MM.1S (cell line): Measurements from ENCODE around the gene ISCU.

Experiments used
- DNase-seq: peaks from one replicate; pipeline ENCODE4 v3.0.0-alpha.2; 2015
- H2AFZ ChIP-seq: fragments of 300-600 bp; sonication (generic); 2 replicates; pipeline ENCODE4 v1.6.0; 2016; ENCODE audit warnings: antibody characterized with exemption, low read length
- H3F3A ChIP-seq: fragments of 300-600 bp; sonication (generic); 2 replicates; pipeline ENCODE4 v1.6.1; 2016; ENCODE audit warnings: mild to moderate bottlenecking, antibody characterized with exemption, low read length, moderate library complexity, mixed read lengths; ENCODE audit not compliant: insufficient read depth
- H3K27ac ChIP-seq: fragments of 300-600 bp; sonication (generic); 2 replicates; pipeline ENCODE4 v1.5.1; 2016; ENCODE audit warnings: mild to moderate bottlenecking, low read length
- H3K27me3 ChIP-seq: fragments of 300-600 bp; sonication (generic); replicated peaks from 2 replicates; pipeline ENCODE4 v1.6.0; 2016; ENCODE audit warnings: low read length; ENCODE audit not compliant: insufficient read depth
- H3K36me3 ChIP-seq: fragments of 300-600 bp; sonication (generic); replicated peaks from 2 replicates; pipeline ENCODE4 v1.6.1; 2016; ENCODE audit warnings: mild to moderate bottlenecking, low read length, mixed read lengths; ENCODE audit not compliant: insufficient read depth
- H3K4me1 ChIP-seq: fragments of 300-600 bp; sonication (generic); 2 replicates; pipeline ENCODE4 v1.6.1; 2016; ENCODE audit warnings: low read length, mixed read lengths
- H3K4me2 ChIP-seq: fragments of 300-600 bp; sonication (generic); 2 replicates; pipeline ENCODE4 v1.6.0; 2016; ENCODE audit warnings: low read depth, low read length
- H3K4me3 ChIP-seq: fragments of 300-600 bp; sonication (generic); 2 replicates; pipeline ENCODE4 v1.5.1; 2016; ENCODE audit warnings: low read length, mixed read lengths
- H3K79me2 ChIP-seq: fragments of 300-600 bp; sonication (generic); 2 replicates; pipeline ENCODE4 v1.6.1; 2016; ENCODE audit warnings: mixed run types, low read length, mixed read lengths
- H3K9ac ChIP-seq: fragments of 300-600 bp; sonication (generic); 2 replicates; pipeline ENCODE4 v1.6.1; 2016; ENCODE audit warnings: low read length, mixed read lengths
- H3K9me2 ChIP-seq: fragments of 300-600 bp; sonication (generic); replicated peaks from 2 replicates; pipeline ENCODE4 v1.6.1; 2016; ENCODE audit warnings: mild to moderate bottlenecking, low read length, mixed read lengths; ENCODE audit not compliant: insufficient read depth
- H3K9me3 ChIP-seq: fragments of 300-600 bp; sonication (generic); replicated peaks from 2 replicates; pipeline ENCODE4 v1.6.1; 2016; ENCODE audit warnings: mild to moderate bottlenecking, low read length, mixed read lengths; ENCODE audit not compliant: insufficient read depth
- H4K20me1 ChIP-seq: fragments of 300-600 bp; sonication (generic); 2 replicates; pipeline ENCODE4 v1.6.1; 2016; ENCODE audit warnings: mild to moderate bottlenecking, low read length, moderate library complexity, mixed read lengths; ENCODE audit not compliant: insufficient read depth
- EZH2 ChIP-seq: fragments of 300-600 bp; sonication (generic); optimal IDR thresholded peaks from 2 replicates; pipeline ENCODE3; 2017; ENCODE audit warnings: low read depth, mild to moderate bottlenecking, antibody characterized with exemption, low read length, mixed read lengths
- EZH2phosphoT487 ChIP-seq: fragments of 300-600 bp; sonication (generic); IDR thresholded peaks from 2 replicates; pipeline ENCODE4 v1.6.1; 2018; ENCODE audit warnings: antibody characterized with exemption, low read length
- TF ChIP-seq, protein P1 (sequence below): fragments of 300-600 bp; sonication (generic); IDR thresholded peaks from 2 replicates; pipeline ENCODE4 v1.5.1; 2016; ENCODE audit warnings: antibody characterized with exemption, low read length, mixed read lengths

ISCU gene

DNA sequence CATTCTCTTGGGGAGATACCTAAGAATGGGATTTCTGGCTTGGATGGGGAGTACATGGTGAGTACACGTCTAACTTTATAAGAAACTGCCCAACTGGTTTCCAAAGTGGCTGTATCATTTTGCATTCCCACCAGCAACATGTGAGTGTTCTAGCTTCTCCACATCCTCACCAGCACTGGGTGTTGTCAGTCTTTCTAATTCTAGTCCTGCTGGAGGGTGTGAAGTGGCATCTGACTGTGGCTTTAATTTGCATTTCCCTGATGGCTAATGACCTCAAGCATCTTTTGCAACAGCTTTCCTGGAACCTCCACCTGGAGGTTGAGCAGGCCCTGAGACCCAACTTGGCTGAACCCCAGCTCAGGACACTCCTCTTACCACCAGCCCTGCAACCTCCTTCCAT is 53.5 kb downstream of the ISCU start:
- no peaks in the 10 kb centered on the region for H3K27me3 ChIP-seq
- peaks cover 45% of the 10 kb centered on the region for H3K4me1 ChIP-seq
- no peaks in the 10 kb centered on the region for H3K9me3 ChIP-seq
- H3K9ac ChIP-seq, result peak overlapping the region; percentile 75; the same call in 1 of the 2 replicates
- H4K20me1 ChIP-seq, result no peaks in the 10 kb centered on the region
- DNase-seq, result peak; percentile 49
- TF ChIP-seq, protein P1, sequence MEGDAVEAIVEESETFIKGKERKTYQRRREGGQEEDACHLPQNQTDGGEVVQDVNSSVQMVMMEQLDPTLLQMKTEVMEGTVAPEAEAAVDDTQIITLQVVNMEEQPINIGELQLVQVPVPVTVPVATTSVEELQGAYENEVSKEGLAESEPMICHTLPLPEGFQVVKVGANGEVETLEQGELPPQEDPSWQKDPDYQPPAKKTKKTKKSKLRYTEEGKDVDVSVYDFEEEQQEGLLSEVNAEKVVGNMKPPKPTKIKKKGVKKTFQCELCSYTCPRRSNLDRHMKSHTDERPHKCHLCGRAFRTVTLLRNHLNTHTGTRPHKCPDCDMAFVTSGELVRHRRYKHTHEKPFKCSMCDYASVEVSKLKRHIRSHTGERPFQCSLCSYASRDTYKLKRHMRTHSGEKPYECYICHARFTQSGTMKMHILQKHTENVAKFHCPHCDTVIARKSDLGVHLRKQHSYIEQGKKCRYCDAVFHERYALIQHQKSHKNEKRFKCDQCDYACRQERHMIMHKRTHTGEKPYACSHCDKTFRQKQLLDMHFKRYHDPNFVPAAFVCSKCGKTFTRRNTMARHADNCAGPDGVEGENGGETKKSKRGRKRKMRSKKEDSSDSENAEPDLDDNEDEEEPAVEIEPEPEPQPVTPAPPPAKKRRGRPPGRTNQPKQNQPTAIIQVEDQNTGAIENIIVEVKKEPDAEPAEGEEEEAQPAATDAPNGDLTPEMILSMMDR, result no peak
- H3K79me2 ChIP-seq, result peaks cover 23% of the 10 kb centered on the region
- H2AFZ ChIP-seq, result no peak overlapping the region
- H3K4me2 ChIP-seq, result peak overlapping the region; percentile 82; the same call in 1 of the 2 replicates
- H3K9me2 ChIP-seq, result no peaks in the 10 kb centered on the region
- no peaks in the 10 kb centered on the region for H3K36me3 ChIP-seq
- H3K27ac ChIP-seq, result peak overlapping the region; percentile 89
- no peak overlapping the region for H3K4me3 ChIP-seq
- H3F3A ChIP-seq, result peaks cover 56% of the 10 kb centered on the region

DNA sequence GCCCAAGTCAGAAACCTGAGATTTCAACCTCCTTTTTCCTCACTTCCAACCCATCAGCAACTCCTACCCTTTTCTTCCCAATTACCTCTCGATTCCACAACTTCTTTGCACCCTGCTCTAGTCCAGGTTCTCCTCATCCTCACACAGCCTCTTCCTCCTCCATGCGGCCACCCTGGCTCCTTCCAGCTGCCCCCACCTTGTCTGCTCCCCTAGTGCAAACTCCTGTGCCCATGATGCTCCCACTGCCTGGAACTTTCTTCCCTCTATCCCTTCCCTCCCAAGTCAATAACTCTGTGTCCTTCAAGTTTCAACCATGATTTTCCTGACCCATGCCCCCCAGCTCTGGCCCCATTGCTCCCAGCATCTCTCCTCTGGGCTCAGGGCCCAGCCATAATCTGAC is 54.0 kb downstream of the ISCU start:
- Histone ChIP-seq H3K27me3 (no peaks in the 10 kb centered on the region), H3K4me1 (peaks cover 45% of the 10 kb centered on the region), H3K9ac (peak overlapping the region; percentile 75), H3K9me3 (no peaks in the 10 kb centered on the region), H2AFZ (no peak overlapping the region), H3F3A (peaks cover 60% of the 10 kb centered on the region), H3K27ac (peak overlapping the region; percentile 89), H3K36me3 (no peaks in the 10 kb centered on the region), H3K79me2 (peaks cover 27% of the 10 kb centered on the region), H3K4me2 (peak overlapping the region; percentile 82), H3K4me3 (peak overlapping the region; percentile 35), H4K20me1 (no peaks in the 10 kb centered on the region), H3K9me2 (no peaks in the 10 kb centered on the region)
- DNase-seq, result no peak
- TF ChIP-seq, protein P1, result no peak
- TF ChIP-seq EZH2phosphoT487 (no peak), EZH2 (no peak)

DNA sequence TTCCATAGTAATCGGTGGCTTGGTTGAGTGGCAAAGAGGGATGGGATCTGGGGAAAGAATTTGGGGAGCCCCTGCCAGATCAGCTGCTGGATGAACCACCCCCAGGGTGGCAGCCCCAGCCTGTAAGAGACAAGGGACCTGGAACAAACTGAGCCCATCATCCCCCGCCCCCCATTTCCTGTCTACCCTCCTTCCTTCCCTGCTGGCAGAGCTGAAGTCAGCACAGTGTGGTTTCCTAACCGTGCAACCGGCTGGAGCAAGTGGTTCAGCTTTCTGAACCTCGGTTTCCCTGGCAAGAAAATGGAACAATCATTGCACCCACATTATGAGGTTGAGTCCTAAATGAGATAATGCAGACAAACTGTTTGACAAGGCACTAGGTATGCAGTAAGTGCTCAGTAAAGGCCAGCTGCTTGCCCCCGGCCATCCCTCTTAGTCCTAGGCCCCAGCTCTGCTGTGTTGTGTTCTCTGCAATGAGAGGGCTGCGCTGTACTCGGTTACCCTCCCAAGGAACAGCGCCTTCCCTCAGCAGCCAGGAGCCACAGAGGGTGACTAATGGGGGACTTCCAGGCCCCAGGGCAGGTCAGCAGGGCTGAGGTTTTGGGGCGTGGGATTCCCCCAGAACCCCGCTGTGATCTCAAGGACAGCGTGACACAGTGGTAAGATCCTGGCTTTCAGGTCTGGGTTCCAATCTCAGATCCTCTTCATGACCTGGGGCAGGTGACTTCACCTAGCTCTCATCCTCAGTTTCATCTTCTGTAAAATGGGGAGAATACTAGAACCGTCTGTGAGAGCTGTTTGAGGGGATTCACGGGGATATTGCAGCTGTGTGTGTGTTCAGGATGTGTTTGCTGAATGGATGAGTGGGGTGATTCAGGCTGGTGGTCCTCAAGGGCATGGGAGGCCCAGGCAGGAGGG is 54.8 kb downstream of the ISCU start:
- peak overlapping the region; percentile 35 for H3K4me3 ChIP-seq
- peak; percentile 94 for DNase-seq
- peak overlapping the region; percentile 89 for H3K27ac ChIP-seq
- H2AFZ ChIP-seq, result no peak overlapping the region
- no peaks in the 10 kb centered on the region for H4K20me1 ChIP-seq
- peak overlapping the region; percentile 82 for H3K4me2 ChIP-seq
- peak overlapping the region; percentile 75 for H3K9ac ChIP-seq
- peaks cover 4% of the 10 kb centered on the region; the same call in 1 of the 2 replicates for H3K36me3 ChIP-seq
- peaks cover 48% of the 10 kb centered on the region for H3K4me1 ChIP-seq
- H3K9me2 ChIP-seq, result no peaks in the 10 kb centered on the region
- no peaks in the 10 kb centered on the region for H3K9me3 ChIP-seq
- H3K79me2 ChIP-seq, result peaks cover 35% of the 10 kb centered on the region
- peaks cover 61% of the 10 kb centered on the region for H3F3A ChIP-seq
- TF ChIP-seq, protein P1, result no peak
- TF ChIP-seq EZH2phosphoT487, result no peak
- TF ChIP-seq EZH2, result no peak
- H3K27me3 ChIP-seq, result no peaks in the 10 kb centered on the region
